ENCODE measurements around the gene SPEF1.

DNA sequence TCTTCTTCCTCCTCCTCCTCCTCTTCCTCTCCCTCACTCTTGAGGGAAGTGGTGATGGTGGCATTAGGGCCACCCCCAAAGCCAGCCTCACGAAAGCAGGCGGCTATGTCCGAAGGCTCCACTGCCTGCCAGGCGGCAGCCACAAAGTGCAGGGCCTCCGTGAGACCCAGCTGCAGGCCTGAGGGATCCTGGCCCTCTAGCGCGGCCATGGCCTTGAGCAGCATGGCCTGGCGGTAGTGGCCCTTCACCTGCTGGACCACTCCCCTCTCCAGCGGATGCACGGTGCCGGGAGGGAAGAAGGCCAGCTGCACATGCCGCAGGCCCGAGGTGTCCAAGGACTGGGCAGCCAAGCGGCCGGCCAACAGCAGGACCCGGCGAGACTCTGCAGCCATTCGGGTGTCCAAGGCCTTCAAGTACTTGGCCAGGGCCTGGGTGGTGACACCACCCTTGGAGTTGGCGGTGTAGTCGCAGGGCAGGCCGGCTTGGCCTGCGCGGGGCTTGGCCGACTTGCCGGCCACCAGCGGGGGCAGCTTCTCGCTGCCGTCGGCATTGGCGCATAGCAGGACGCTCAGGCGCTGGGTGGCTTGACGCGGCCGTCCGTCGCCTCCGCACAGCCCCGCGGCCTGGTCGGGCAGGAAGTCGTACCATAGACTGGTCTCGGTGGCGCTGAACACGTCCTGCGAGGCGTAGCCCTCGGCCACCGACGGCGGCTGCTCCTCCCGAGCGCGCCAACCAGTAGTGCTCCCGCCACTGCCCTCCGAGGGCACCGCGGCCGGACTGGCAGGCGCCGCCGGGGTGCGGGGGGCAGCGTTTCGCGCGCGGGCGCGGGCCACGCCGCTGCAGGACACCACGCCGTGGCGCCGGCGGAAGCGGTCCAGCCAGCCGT, 4.2 kb upstream of the SPEF1 start:
- TF ChIP-seq POLR2A (IDR thresholded peaks at IDR 0.05; ENCODE audit: low read depth, low read length): no peak
- TF ChIP-seq TAF1 (IDR thresholded peaks at IDR 0.05; ENCODE audit: low read depth, low read length): no peak
